Measurements from ENCODE around the gene BGN.

DNA sequence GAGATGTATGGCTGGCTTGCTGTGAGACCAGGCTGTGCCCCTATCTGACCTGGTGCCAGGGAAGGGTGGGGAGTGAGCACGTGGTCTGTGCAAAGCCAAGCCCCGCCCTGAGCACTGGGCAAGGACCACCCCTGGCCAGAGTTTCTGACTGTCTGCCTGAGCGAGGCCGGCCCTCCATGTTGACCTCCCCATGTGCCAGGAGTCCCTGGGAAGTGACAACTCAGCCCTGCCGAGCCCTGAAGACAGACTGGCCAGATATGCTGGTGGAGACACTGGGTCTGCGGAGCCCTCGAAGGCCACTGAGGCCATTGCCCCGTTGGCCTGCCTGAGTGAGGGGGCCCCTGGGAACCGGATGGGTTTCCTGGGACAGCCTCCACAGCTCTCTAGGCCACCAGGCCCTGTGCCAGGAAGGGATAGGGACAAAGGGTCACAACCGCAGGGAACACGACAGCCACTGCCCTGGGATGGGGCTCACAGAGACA is 7.1 kb upstream of the BGN start:
- TF ChIP-seq, protein P1, sequence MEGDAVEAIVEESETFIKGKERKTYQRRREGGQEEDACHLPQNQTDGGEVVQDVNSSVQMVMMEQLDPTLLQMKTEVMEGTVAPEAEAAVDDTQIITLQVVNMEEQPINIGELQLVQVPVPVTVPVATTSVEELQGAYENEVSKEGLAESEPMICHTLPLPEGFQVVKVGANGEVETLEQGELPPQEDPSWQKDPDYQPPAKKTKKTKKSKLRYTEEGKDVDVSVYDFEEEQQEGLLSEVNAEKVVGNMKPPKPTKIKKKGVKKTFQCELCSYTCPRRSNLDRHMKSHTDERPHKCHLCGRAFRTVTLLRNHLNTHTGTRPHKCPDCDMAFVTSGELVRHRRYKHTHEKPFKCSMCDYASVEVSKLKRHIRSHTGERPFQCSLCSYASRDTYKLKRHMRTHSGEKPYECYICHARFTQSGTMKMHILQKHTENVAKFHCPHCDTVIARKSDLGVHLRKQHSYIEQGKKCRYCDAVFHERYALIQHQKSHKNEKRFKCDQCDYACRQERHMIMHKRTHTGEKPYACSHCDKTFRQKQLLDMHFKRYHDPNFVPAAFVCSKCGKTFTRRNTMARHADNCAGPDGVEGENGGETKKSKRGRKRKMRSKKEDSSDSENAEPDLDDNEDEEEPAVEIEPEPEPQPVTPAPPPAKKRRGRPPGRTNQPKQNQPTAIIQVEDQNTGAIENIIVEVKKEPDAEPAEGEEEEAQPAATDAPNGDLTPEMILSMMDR (IDR thresholded peaks at IDR 0.05; ENCODE audit: low read depth, low read length), result no peak
- no peak for TF ChIP-seq EZH2phosphoT487 (IDR thresholded peaks at IDR 0.05; ENCODE audit: low read depth)
